DOHH2 (cell line): ENCODE measurements around the gene DPP4.

Source experiments
- CTCF ChIP-seq: fragments of 200-600 bp; sonication (generic); IDR thresholded peaks from one replicate; pipeline ENCODE4 v1.5.1; 2014; ENCODE audit warnings: antibody characterized with exemption, mild to moderate bottlenecking, low read depth, low read length; ENCODE audit not compliant: poor library complexity, severe bottlenecking
- EZH2phosphoT487 ChIP-seq: fragments of 200-600 bp; sonication (generic); IDR thresholded peaks from 2 replicates; pipeline ENCODE4 v1.6.1; 2017; ENCODE audit warnings: borderline replicate concordance, mild to moderate bottlenecking, antibody characterized with exemption, low read length, moderate library complexity, mixed read lengths

GRCh38 chr2:162029287-162029901 lies 44.6 kb downstream of the DPP4 start:
- TF ChIP-seq CTCF (no peak), EZH2phosphoT487 (no peak)
